CD8-positive, alpha-beta memory T cell (primary cell): ENCODE measurements around the gene CIDEC. TPM values are rescaled to one million over a fixed set of nuclear protein-coding genes. Genes with fewer than 3 reads are reported as not detected.
"Not testable (repeated sequence)": the region's sequence is repeated elsewhere in the genome, so short reads cannot be mapped to it uniquely, and the experiment has no call there.

Source experiments
- CTCF ChIA-PET: fragments of 350-600 bp; sonication (Branson Sonifier 250); formaldehyde crosslinking; loops from one replicate; lab custom pipeline; 2021; ENCODE audit warnings: antibody characterized with exemption; lab: Charles Lee
- POLR2A ChIA-PET: fragments of 350-600 bp; sonication (Branson Sonifier 250); formaldehyde crosslinking; loops from one replicate; lab custom pipeline; 2021; ENCODE audit warnings: antibody characterized with exemption; lab: Charles Lee
- DNase-seq, 5 donors: peaks; one replicate each; pipeline versions ENCODE4 v3.0.0 to v3.0.0-alpha.2; 2020 to 2022; ENCODE audit warnings: mixed read lengths in 1 of 5
- H3K27ac ChIP-seq: one replicate; pipeline ENCODE4 v1.7.0; 2013; ENCODE audit warnings: low read depth, mild to moderate bottlenecking, low read length, moderate library complexity
- H3K27me3 ChIP-seq: 2 replicates; pipeline ENCODE4 v1.7.0; 2013; ENCODE audit warnings: low read length, mild to moderate bottlenecking; ENCODE audit not compliant: insufficient read depth, poor library complexity, severe bottlenecking
- H3K36me3 ChIP-seq: 2 replicates; pipeline ENCODE4 v1.7.0; 2013; ENCODE audit warnings: mild to moderate bottlenecking, low read length, moderate library complexity; ENCODE audit not compliant: insufficient read depth
- H3K4me1 ChIP-seq: 2 replicates; pipeline ENCODE4 v1.7.0; 2013; ENCODE audit warnings: mild to moderate bottlenecking, low read length, moderate library complexity; ENCODE audit not compliant: insufficient read depth
- H3K4me3 ChIP-seq: 2 replicates; pipeline ENCODE4 v1.7.0; 2013; ENCODE audit warnings: mild to moderate bottlenecking, low read length
- H3K9me3 ChIP-seq: 2 replicates; pipeline ENCODE4 v1.7.0; 2013; ENCODE audit warnings: mild to moderate bottlenecking, low read length
- H3K27ac Mint-ChIP-seq, 8 donors: one replicate each; pipeline ENCODE4 v1.8.0; 2020 to 2021; ENCODE audit warnings: mixed read lengths in 8 of 8, mild to moderate bottlenecking in 6 of 8, inconsistent platforms in 3 of 8, moderate library complexity in 3 of 8
- H3K27me3 Mint-ChIP-seq, 2 donors: one replicate each; pipeline ENCODE4 v1.8.0; 2020 to 2021; ENCODE audit warnings: mixed read lengths in 2 of 2, mild to moderate bottlenecking in 1 of 2, moderate library complexity in 1 of 2
- H3K36me3 Mint-ChIP-seq, 3 donors: one replicate each; pipeline ENCODE4 v1.8.0; 2020 to 2021; ENCODE audit warnings: mixed read lengths in 3 of 3, inconsistent platforms in 1 of 3, mild to moderate bottlenecking in 1 of 3
- H3K4me1 Mint-ChIP-seq, 3 donors: one replicate each; pipeline ENCODE4 v1.8.0; 2020 to 2021; ENCODE audit warnings: mixed read lengths in 3 of 3, inconsistent platforms in 1 of 3, mild to moderate bottlenecking in 1 of 3
- H3K4me3 Mint-ChIP-seq, 7 donors: one replicate each; pipeline ENCODE4 v1.8.0; 2020 to 2021; ENCODE audit warnings: mixed read lengths in 7 of 7, mild to moderate bottlenecking in 6 of 7, moderate library complexity in 4 of 7, inconsistent platforms in 2 of 7
- H3K9me3 Mint-ChIP-seq, 5 donors: one replicate each; pipeline ENCODE4 v1.8.0; 2020 to 2022; ENCODE audit warnings: mixed read lengths in 5 of 5, mild to moderate bottlenecking in 3 of 5, moderate library complexity in 2 of 5, inconsistent platforms in 1 of 5
- polyA plus RNA-seq: library from polyadenylated mRNA; unstranded; fragments of 300-500 nt; fragmentation: Illumina TruSeq; gene quantifications from one replicate; pipeline ENCODE4 v1.2.3, GENCODE V29; 2021
- total RNA-seq, 2 experiments: library from RNA; stranded (reverse); gene quantifications; one replicate each; pipeline ENCODE4 v1.2.3, GENCODE V29; 2021

Gene CIDEC
- total and polyA plus RNA-seq, 3 experiments from 2014 or later: not detected

- CTCF ChIA-PET: interaction anchor here (0.6 to 1.4 kb wide), 7 partner anchors 20 to 97 kb away, joined by 3 to 4 read pairs (median 3); partner anchors contain the start of genes CRELD1 and JAGN1
- POLR2A ChIA-PET, H3K36me3 Mint-ChIP-seq, H3K9me3 ChIP-seq, H3K9me3 Mint-ChIP-seq, H3K4me3 ChIP-seq, H3K27ac ChIP-seq, H3K27me3 ChIP-seq, H3K36me3 ChIP-seq, H3K4me1 ChIP-seq: not testable (repeated sequence)
- peaks cover 2 to 20% (median 18%) of the 10 kb centered on the region in 3 donors for H3K4me1 Mint-ChIP-seq
- peak in 2 of 5 donors; percentile 22 to 42 for DNase-seq
- peaks cover 2 to 13% of the 10 kb centered on the region in 2 donors for H3K27me3 Mint-ChIP-seq
- H3K4me3 Mint-ChIP-seq: peak overlapping the region in 1 of 7 donors; percentile 78
- H3K27ac Mint-ChIP-seq: peak overlapping the region in 1 of 8 donors; percentile 32
These were observed 31.2 kb downstream of the CIDEC start for GRCh38 chr3:9848860-9849259.

GRCh38 chr3:9847870-9848269, 32.2 kb downstream of the CIDEC start:
- ChIA-PET POLR2A (interaction anchor here (1.1 kb wide), 1 partner anchor 138 kb away, joined by 3 read pairs; no protein-coding TSS in a partner anchor), CTCF (interaction anchor here (1.4 kb wide), 1 partner anchor 46 kb away, joined by 3 read pairs; no protein-coding TSS in a partner anchor)
- not testable (repeated sequence) for H3K27me3 ChIP-seq, H3K27ac Mint-ChIP-seq, H3K36me3 ChIP-seq, H3K9me3 ChIP-seq, H3K9me3 Mint-ChIP-seq, H3K4me3 ChIP-seq, H3K27ac ChIP-seq, H3K36me3 Mint-ChIP-seq, DNase-seq, H3K4me3 Mint-ChIP-seq
- H3K4me1 ChIP-seq: peaks cover 12% of the 10 kb centered on the region
- peaks cover 8 to 20% (median 18%) of the 10 kb centered on the region in 3 donors for H3K4me1 Mint-ChIP-seq
- H3K27me3 Mint-ChIP-seq: peaks cover 2 to 10% of the 10 kb centered on the region in 2 donors

GRCh38 chr3:9846931-9847488, 33.0 kb downstream of the CIDEC start:
- no peak for DNase-seq
- H3K4me3 Mint-ChIP-seq: no peak overlapping the region
- Histone ChIP-seq H3K9me3 (no peaks in the 10 kb centered on the region), H3K4me1 (peaks cover 19% of the 10 kb centered on the region), H3K4me3 (no peak overlapping the region), H3K36me3 (no peaks in the 10 kb centered on the region), H3K27me3 (no peaks in the 10 kb centered on the region), H3K27ac (no peak overlapping the region)
- H3K36me3 Mint-ChIP-seq: peaks cover 0 to 14% (median 0%) of the 10 kb centered on the region in 3 donors
- peaks cover 14 to 26% (median 25%) of the 10 kb centered on the region in 3 donors for H3K4me1 Mint-ChIP-seq
- H3K27ac Mint-ChIP-seq: peak overlapping the region in 1 of 8 donors; percentile 10
- POLR2A ChIA-PET: interaction anchor here (1.1 kb wide), 1 partner anchor 139 kb away, joined by 3 read pairs; no protein-coding TSS in a partner anchor
- peaks cover 2 to 9% of the 10 kb centered on the region in 2 donors for H3K27me3 Mint-ChIP-seq
- CTCF ChIA-PET: interaction anchor here (1.0 to 3.3 kb wide), 4 partner anchors 16 to 891 kb away, joined by 3 to 15 read pairs (median 4); partner anchors contain the start of gene CRELD1
- H3K9me3 Mint-ChIP-seq: no peaks in the 10 kb centered on the region

DNA sequence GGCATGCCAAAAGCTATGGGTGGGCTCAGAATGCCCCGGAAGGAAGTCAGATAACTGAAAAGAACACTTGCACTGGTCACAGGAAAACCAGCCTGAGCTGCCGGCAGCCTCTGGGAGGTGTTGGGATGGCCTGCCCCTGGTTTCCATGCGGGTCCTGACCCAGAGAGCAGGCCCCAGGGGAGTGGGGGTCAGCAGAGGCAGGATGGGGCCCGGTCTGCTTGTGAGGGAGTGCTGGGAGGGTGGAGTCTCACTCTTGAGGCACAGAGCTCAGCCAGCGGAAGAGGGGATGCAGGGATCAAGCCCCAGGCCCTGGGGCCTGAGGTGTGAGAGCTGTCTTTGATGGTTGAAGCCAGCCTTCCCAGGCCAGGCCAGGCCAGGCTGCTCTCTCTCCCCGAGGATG, 33.8 kb downstream of the CIDEC start:
- no peak for DNase-seq
- H3K27me3 ChIP-seq: no peaks in the 10 kb centered on the region
- H3K4me3 Mint-ChIP-seq: no peak overlapping the region
- H3K27ac ChIP-seq: no peak overlapping the region
- peaks cover 2 to 4% of the 10 kb centered on the region in 2 donors for H3K27me3 Mint-ChIP-seq
- no peak overlapping the region for H3K4me3 ChIP-seq
- H3K9me3 ChIP-seq: no peaks in the 10 kb centered on the region
- no peaks in the 10 kb centered on the region for H3K9me3 Mint-ChIP-seq
- peaks cover 7% of the 10 kb centered on the region for H3K36me3 ChIP-seq
- peaks cover 17 to 29% (median 29%) of the 10 kb centered on the region in 3 donors for H3K4me1 Mint-ChIP-seq
- peaks cover 19% of the 10 kb centered on the region for H3K4me1 ChIP-seq
- POLR2A ChIA-PET: no interaction called here
- H3K27ac Mint-ChIP-seq: no peak overlapping the region
- H3K36me3 Mint-ChIP-seq: peaks cover 0 to 21% (median 0%) of the 10 kb centered on the region in 3 donors
- CTCF ChIA-PET: interaction anchor here (1.0 to 3.3 kb wide), 5 partner anchors 15 to 892 kb away, joined by 3 to 15 read pairs (median 4); partner anchors contain the start of gene CRELD1

- H3K27ac ChIP-seq: peak within 1 kb of the TSS; percentile 79
- Mint-ChIP-seq H3K4me3 (peak within 1 kb of the TSS; percentile 95 to 99 (median 98)), H3K27ac (peak within 1 kb of the TSS; percentile 81 to 97 (median 92)), H3K36me3 (peaks cover 0 to 43% (median 0%) of the 10 kb centered on the region in 3 donors), H3K27me3 (peaks cover 0 to 2% of the 10 kb centered on the region in 2 donors), H3K9me3 (no peaks in the 10 kb centered on the region), H3K4me1 (peaks cover 17 to 32% (median 29%) of the 10 kb centered on the region in 3 donors)
- peaks cover 19% of the 10 kb centered on the region for H3K4me1 ChIP-seq
- DNase-seq: peak; percentile 92 to 97 (median 96)
- peaks cover 18% of the 10 kb centered on the region for H3K36me3 ChIP-seq
- no peaks in the 10 kb centered on the region for H3K9me3 ChIP-seq
- peak within 1 kb of the TSS; percentile 92 for H3K4me3 ChIP-seq
- POLR2A ChIA-PET: interaction anchor here (1.4 to 2.0 kb wide), 3 partner anchors 47 to 94 kb away, joined by 5 to 8 read pairs (median 6); partner anchors contain the start of genes JAGN1 and OGG1
- no peaks in the 10 kb centered on the region for H3K27me3 ChIP-seq
- CTCF ChIA-PET: interaction anchor here (1.0 to 3.3 kb wide), 4 partner anchors 11 to 89 kb away, joined by 3 to 15 read pairs (median 4); no protein-coding TSS in a partner anchor
These were observed 36.2 kb downstream of the CIDEC start, which contains the start of gene RPUSD3 for GRCh38 chr3:9843715-9844438. Gene RPUSD3, minus strand, starts transcription at chr3:9844008. Its CDS starts 18 bp downstream, at chr3:9843990.

GRCh38 chr3:9841015-9841414, 39.0 kb downstream of the CIDEC start:
- ChIA-PET CTCF (interaction anchor here (1.5 to 1.7 kb wide), 2 partner anchors 10 to 92 kb away, joined by 4 read pairs; no protein-coding TSS in a partner anchor), POLR2A (interaction anchor here (0.6 kb wide), 1 partner anchor 164 kb away, joined by 3 read pairs; no protein-coding TSS in a partner anchor)
- Mint-ChIP-seq H3K27me3 (peaks cover 0 to 2% of the 10 kb centered on the region in 2 donors), H3K4me1 (peaks cover 19 to 32% (median 29%) of the 10 kb centered on the region in 3 donors), H3K27ac (peak overlapping the region in 2 of 8 donors; percentile 57 to 79), H3K36me3 (peaks cover 0 to 63% (median 4%) of the 10 kb centered on the region in 3 donors), H3K9me3 (no peaks in the 10 kb centered on the region), H3K4me3 (peak overlapping the region in 4 of 7 donors; percentile 8 to 96 (median 48))
- no peaks in the 10 kb centered on the region for H3K9me3 ChIP-seq
- no peaks in the 10 kb centered on the region for H3K27me3 ChIP-seq
- peaks cover 18% of the 10 kb centered on the region for H3K36me3 ChIP-seq
- H3K4me1 ChIP-seq: peaks cover 19% of the 10 kb centered on the region
- H3K27ac ChIP-seq: no peak overlapping the region
- H3K4me3 ChIP-seq: no peak overlapping the region
- DNase-seq: no peak

GRCh38 chr3:9838856-9839255, 41.2 kb downstream of the CIDEC start:
- ChIA-PET CTCF (interaction anchor here (1.0 to 1.3 kb wide), 2 partner anchors 9 to 42 kb away, joined by 3 read pairs; no protein-coding TSS in a partner anchor), POLR2A (no interaction called here)

More at GRCh38 chr3:9838856-9839255, 41.2 kb downstream of the CIDEC start:
- Histone ChIP-seq H3K27ac (no peak overlapping the region), H3K4me1 (peaks cover 12% of the 10 kb centered on the region), H3K27me3 (no peaks in the 10 kb centered on the region), H3K36me3 (peaks cover 18% of the 10 kb centered on the region), H3K4me3 (no peak overlapping the region), H3K9me3 (no peaks in the 10 kb centered on the region)
- H3K4me1 Mint-ChIP-seq: peaks cover 17 to 22% (median 22%) of the 10 kb centered on the region in 3 donors
- no peaks in the 10 kb centered on the region for H3K27me3 Mint-ChIP-seq
- H3K4me3 Mint-ChIP-seq: peak overlapping the region in 1 of 7 donors; percentile 70
- peak overlapping the region in 2 of 8 donors; percentile 51 to 90 for H3K27ac Mint-ChIP-seq
- H3K36me3 Mint-ChIP-seq: peaks cover 0 to 80% (median 6%) of the 10 kb centered on the region in 3 donors
- H3K9me3 Mint-ChIP-seq: no peaks in the 10 kb centered on the region
- no peak for DNase-seq
